Measurements from ENCODE around the gene GAPT. TPM values are rescaled to one million over a fixed set of nuclear protein-coding genes. Genes with fewer than 3 reads are reported as not detected.

The GAPT gene
- total RNA-seq, 1 donor from 2014 or later = not detected

- peak; percentile 74 for DNase-seq (ENCODE audit: low read depth)
Observed at GRCh38 chr5:58460732-58461286, 30.4 kb upstream of the GAPT start.

- DNase-seq (ENCODE audit: low read depth) = peak; percentile 78
Observed at GRCh38 chr5:58462154-58462553, 29.1 kb upstream of the GAPT start.

GRCh38 chr5:58462623-58463230 lies 28.5 kb upstream of the GAPT start:
- DNase-seq (ENCODE audit: low read depth) = peak; percentile 73

GRCh38 chr5:58466939-58467338 lies 24.3 kb upstream of the GAPT start:
- DNase-seq (ENCODE audit: low read depth) = peak; percentile 65

- no peak for DNase-seq (ENCODE audit: low read depth)
Observed at GRCh38 chr5:58469896-58470295, 21.3 kb upstream of the GAPT start.

GRCh38 chr5:58475404-58475803 lies 15.8 kb upstream of the GAPT start:
- no peak for DNase-seq (ENCODE audit: low read depth)

DNA sequence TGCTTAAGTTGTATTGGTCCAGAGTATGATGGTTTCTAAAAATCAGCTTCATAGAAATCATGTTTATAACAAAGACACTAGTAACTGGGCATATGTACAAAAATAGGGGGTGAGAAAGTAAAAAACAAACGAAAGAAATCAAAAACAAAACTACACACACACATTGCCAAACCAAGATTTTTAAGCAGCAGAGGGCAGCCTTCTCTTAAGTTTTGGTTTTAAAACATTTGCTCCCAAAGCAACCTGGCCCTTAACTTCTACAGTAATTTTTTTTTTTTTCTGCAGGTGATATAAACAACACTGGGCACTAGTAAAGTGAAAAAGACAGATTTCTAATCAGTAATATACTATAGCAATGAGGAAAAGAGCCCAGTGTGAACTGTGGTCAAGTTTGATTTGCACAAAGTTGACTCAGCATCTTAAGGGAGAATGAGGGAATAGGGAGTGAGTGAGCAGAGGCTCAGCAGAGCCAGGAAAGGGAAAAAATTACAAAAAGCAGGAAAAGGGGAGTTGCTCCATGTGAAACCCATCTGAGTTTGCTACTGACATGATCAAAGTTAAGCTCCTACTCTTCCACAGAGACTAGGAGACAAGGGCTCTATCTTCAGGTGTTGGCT lies 13.4 kb upstream of the GAPT start:
- DNase-seq (ENCODE audit: low read depth) = no peak

DNA sequence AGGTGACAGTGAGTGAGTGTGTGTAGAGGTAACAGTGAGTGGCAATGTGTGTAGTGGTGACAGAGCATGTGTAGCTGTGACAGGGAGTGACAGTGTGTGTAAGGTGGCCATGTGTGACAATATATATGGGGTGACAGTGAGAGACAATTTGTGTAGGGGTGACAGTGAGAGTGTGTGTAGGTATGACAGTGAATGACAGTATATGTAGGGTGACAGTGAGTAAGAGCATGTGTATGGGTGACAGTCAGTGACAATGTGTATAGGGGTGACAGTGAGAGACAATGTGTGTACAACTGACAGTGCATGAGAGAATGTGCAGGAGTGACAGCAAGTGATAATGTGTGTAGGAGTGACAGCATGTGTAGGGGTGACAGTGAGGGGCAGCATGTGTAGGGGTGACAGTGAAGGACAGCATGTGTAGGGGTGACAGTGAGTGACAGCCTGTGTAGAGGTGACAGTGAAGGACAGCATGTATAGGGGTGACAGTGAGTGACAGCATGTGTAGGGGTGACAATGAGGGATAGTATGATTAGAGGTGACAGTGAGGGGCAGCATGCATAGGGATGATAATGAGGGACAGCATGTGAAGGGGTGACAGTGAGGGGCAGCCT lies 10.1 kb upstream of the GAPT start:
- DNase-seq (ENCODE audit: low read depth) = no peak

- DNase-seq (ENCODE audit: low read depth) = no peak
Observed at GRCh38 chr5:58481828-58482227, 9.4 kb upstream of the GAPT start.

- no peak for DNase-seq (ENCODE audit: low read depth)
Observed at GRCh38 chr5:58482536-58482935, 8.7 kb upstream of the GAPT start.

DNA sequence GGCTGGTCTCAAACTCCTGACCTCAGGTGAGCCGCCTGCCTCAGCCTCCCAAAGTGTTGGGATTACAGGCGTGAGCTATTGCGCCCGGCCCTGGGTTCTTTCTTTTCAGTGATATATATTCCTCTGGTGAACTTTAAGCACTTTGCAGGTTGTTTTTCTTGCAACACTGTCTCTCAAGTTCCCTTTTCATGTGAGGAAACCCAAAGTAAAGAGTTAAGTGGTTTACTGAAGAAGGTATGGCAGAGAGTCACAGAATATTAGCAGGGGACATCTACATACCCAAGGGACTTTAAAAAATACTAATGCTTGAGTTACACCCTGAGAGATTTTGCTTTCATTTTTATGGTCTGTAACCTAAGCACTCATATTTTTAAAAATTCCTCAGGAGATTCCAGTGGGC lies 6.7 kb upstream of the GAPT start:
- DNase-seq (ENCODE audit: low read depth) = no peak

- DNase-seq (ENCODE audit: low read depth) = no peak
Observed at GRCh38 chr5:58486290-58486689, 4.9 kb upstream of the GAPT start.

GRCh38 chr5:58490402-58491050 lies 709 bp upstream of the GAPT start:
- no peak for DNase-seq (ENCODE audit: low read depth)

DNA sequence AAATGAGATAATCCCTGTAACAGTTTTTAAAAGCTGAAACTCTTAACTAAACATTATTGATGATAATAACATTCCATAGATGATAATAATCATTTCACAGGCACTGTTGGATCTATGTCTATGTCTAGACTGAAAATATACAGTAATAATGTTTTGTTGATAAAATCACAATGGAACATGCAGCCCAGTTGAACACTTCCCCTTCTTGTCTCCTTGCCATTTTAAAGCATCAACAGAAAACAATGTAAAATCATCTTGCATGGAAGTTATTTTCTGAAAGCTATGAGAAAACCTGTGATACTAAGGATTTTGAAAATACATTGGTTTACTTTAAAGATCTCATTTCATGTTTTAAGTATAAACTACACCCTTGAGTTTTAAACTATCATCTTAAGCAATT lies 1.9 kb downstream of the GAPT start:
- DNase-seq (ENCODE audit: low read depth) = no peak

DNA sequence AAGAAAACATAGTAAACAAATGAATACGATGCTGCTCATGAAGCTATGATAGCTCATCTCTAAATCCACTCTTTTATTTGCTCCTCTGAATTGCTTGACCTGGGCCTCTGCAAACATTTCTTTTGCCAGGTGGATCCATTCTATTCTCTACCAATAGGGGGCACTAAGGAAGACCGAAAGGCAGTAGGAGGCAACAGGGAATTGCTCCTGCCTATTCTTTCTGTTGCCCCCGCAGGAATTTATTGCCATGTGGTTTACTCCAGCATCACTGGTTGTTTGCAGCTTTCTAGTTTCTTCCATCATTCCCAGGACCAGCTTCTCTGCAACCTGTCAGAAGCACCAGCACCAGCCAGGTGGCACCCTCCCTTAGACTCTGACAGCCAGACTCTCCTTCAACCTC lies 5.3 kb downstream of the GAPT start:
- no peak for DNase-seq (ENCODE audit: low read depth)

GRCh38 chr5:58497386-58497785 lies 6.2 kb downstream of the GAPT start:
- DNase-seq (ENCODE audit: low read depth) = no peak

- no peak for DNase-seq (ENCODE audit: low read depth)
Observed at GRCh38 chr5:58497921-58498320, 6.7 kb downstream of the GAPT start.

DNA sequence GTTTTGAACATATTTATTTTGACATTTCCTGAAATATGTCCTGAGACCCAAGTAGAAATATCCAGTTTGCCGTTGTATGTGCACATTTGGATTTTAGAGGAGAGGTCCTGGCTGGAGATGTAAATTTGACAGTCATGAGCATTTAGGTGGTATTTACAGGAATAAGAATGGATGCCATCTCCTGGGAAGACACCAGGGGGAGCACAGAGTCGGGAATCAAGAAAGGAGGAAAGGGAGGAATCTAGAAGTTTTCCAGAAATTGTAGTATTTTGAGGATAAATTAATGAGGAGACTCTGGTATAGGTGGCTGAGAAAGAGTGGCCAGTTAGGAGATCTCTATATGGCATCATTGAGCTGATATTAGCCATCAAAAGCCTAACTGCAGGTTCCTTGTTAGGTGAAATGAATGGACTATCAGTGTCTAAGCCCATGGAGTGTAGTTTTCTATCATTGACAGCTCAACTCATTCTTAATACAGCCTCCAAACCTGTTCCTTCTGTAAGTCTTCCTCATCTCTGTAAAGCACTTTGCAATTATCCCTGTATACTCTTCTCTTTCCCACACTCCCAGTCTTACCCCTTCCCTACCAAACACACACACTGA lies 7.2 kb downstream of the GAPT start:
- peak; percentile 41 for DNase-seq (ENCODE audit: low read depth)

GRCh38 chr5:58499231-58499630 lies 8.0 kb downstream of the GAPT start:
- no peak for DNase-seq (ENCODE audit: low read depth)

DNA sequence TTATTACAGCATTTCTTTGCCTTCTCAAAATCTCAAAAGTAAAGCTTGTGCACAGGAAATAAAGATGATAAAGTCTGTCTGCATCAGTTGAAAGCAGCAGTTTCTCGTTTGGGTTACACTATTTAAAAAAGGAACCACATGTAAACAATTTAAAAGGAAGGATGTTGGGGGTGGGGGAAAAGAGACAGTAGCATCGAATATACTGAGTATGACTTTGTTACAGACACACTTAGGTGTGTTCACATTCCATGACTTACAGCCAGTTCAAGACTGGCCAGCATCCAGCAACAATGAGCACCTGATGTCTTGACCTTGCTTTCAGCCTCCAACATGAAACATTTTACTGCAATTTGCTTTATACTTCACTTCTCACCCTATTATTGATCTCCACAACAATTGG lies 8.7 kb downstream of the GAPT start:
- DNase-seq (ENCODE audit: low read depth) = no peak

- DNase-seq (ENCODE audit: low read depth) = no peak
Observed at GRCh38 chr5:58501778-58502417, 10.7 kb downstream of the GAPT start.

Data from renal cortical epithelial cell (primary cell).